Esophagus mucosa (tissue), 1 donor: Measurements from ENCODE around the gene CFLAR. TPM values are rescaled to one million over a fixed set of nuclear protein-coding genes. Genes with fewer than 3 reads are reported as not detected.
"Not testable (repeated sequence)": the region's sequence is repeated elsewhere in the genome, so short reads cannot be mapped to it uniquely, and the experiment has no call there.

Experiments
- ATAC-seq: fragments of 200-7000 bp; cut with Tn5 transposase; one replicate; pipeline ENCODE4 v1.9.1; 2020
- total RNA-seq: library from RNA; stranded (reverse); gene quantifications from one replicate; pipeline ENCODE4 v1.2.4, GENCODE V29; 2023
- donor health status: DM: yes; HTN: yes; CAD: no.

CFLAR gene
- total RNA-seq, 1 donor from 2014 or later = 79.0 TPM

- peak; percentile 83 for ATAC-seq
These were observed 33.3 kb downstream of the CFLAR start for GRCh38 chr2:201149064-201149820.

- peak; percentile 32 for ATAC-seq
These were observed 33.8 kb downstream of the CFLAR start for GRCh38 chr2:201149821-201150165.

DNA sequence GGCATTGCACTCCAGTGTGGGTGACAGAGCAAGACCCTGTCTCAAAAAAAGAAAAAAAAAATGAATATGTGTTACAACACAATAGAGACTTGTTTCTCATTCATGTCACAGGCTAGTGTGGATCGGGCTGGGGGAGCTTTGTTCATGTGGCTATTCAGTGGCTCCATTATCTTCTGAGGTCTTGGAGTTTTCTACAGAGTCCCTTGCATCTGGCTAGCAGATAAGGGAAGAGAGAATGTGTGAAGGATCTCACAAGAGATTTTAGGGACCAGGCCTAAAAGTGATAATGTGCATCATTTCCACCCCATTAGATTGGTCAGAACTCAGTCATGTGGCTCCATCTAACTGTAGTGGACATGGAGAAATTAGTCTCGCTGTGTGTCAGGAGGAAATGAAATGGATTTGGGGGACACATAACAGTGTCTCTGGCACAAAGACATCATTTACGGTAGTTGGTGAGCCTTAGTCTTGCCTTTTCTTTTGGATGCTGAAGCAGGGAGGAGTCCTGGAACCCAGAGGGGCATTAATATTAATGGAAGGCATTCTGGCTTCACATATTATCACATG lies 34.6 kb downstream of the CFLAR start:
- ATAC-seq = no peak

- peak; percentile 73 for ATAC-seq
These were observed 35.4 kb downstream of the CFLAR start for GRCh38 chr2:201151127-201151981.

DNA sequence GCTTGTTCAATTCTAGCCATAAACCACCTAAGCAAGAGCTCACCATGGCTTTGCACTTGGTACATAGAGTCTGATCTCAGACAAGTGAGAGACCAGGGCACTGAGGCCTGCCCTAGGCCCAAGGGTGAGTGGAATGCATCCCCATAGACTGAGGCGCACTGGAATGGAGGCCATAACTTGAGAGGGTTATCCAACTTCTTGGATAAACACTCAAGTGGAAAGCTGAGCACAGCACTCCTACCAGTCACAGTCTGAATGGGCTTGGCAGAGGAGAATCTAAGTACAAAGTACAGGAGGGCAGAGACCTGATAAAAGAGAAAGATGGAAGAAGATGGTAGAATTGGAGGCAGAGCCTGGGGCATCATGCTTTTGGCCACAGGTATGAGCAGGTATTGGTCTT lies 36.6 kb downstream of the CFLAR start:
- no peak for ATAC-seq

DNA sequence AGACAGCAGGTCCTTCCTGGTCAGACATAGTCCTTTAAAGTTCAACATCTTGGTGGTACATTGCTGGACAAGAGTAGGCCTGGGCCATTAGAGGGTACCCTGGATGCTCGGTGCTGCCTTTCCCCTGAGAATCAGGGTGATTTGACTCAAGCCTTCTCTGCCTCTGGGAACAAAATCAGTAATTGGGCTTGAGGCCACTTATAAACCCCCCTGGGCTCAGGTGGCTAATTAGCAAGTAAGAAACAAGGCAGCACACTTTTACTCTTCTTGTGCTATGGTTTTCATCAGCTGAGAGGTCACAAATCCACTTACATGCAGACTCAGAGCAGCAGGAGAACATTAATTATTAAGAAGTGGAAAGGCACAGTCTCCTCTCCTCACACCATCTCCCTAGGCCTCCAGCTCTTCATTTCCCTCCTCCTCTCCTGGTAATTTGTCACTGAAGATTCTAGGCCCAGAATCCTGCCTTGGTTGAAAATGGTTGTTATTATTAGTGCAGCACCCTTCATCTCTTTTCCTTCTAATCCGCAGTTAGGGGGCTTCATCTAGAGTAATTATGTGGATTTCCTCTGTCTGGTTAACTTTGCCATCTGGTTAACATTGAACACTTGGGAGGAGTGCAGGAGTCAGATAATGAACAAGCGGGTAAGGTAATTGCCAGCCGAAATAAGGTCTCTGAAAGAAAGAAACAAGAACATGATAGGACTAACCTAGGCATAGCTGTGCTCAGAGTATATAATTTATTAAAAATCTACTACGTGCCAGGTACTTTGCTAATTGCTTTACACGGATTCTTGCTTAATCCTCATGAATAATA lies 37.2 kb downstream of the CFLAR start:
- no peak for ATAC-seq

GRCh38 chr2:201154615-201155399 lies 38.8 kb downstream of the CFLAR start:
- no peak for ATAC-seq

- no peak for ATAC-seq
These were observed 40.1 kb downstream of the CFLAR start for GRCh38 chr2:201156036-201156435.

DNA sequence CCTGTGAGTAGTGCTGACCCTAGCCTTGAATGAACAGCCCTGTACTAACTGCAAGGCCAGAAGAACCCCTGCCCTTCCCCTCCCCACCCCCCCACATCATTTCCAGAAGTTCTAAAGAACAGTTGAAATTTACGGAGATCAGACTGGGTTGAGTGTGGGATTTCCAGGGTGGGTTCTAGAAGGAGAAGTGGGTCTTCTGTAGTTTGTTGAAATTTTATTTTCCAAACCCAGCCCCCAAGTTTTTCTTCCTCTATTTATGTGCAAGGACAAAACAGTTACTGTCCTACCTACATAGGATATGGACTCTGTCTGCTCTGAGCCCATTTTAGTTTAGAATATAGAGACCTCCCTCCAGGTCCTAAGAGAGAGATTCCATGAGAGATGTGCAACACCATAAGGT lies 40.7 kb downstream of the CFLAR start:
- no peak for ATAC-seq

- ATAC-seq = peak; percentile 96
These were observed 41.7 kb downstream of the CFLAR start for GRCh38 chr2:201157694-201158093.

DNA sequence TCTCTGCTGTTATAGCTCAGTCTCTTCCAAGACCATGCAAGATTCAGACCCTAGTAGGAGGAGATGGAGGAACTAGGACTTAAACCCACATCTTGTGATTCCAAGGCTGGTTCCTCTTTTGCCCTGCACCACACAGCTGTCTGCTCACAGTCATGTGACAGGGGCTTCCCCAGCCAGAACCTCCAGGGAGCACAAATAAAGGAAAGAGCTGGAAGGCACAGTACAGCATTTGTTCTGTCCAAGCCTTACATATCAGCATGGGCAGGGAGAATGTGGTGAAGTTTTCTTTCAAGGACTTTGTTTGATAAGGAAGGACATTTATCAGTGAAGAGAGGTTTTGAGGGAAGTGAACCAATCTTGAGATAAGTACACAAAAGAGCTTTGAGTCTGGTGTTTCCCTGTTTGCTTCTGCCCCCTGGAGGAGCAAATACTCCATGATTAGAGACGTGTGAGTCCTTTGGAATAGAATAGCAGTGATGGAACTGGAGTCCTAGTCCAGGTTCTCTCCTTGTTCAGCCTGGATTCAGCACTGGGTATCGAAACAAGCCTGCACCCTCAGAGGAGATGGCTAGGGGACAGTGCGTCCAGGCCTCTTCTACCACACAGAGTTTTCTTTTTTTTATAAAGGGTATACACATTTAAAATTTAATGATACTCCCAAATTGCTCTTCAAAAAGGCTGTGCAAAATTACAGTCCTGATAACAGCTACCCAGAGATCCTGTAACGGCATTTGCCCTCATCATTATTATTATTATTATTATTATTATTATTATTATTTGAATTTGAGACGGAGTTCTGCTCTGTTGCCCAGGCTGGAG lies 42.4 kb downstream of the CFLAR start:
- ATAC-seq = peak; percentile 67

- peak; percentile 28 for ATAC-seq
These were observed 48.2 kb downstream of the CFLAR start for GRCh38 chr2:201164166-201164565.

DNA sequence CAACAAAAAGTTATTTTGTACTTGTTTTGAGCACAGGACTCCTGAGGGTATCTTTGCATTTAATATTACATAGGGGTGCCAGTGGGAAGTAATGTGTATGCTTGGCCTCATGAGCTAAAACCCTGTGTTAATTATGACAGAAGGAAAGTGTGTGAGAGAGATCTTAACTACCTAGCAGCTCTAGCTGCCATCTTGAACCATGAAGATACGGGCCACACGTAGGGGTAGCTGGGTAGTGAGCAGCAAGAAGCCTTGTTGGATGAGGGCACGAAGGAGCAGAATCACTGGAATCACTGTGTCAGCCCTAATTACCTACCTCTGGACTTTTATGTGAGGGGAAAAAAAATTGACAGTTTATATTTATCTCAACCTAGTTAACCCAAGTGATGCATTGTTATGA lies 51.6 kb downstream of the CFLAR start:
- no peak for ATAC-seq

DNA sequence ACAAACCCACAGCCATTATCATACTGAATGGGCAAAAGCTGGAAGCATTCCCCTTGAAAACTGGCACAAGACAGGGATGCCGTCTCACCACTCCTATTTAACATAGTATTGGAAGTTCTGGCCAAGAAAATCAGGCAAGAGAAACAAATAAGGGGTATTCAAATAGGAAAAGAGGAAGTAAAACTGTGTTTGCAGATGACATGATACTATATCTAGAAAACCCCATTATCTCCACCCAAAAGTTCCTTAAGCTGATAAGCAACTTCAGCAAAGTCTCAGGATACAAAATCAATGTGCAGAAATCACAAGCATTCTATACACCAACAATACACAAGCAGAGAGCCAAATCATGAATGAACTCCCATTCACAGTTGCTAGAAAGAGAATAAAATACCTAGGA lies 52.5 kb downstream of the CFLAR start:
- ATAC-seq = not testable (repeated sequence)

DNA sequence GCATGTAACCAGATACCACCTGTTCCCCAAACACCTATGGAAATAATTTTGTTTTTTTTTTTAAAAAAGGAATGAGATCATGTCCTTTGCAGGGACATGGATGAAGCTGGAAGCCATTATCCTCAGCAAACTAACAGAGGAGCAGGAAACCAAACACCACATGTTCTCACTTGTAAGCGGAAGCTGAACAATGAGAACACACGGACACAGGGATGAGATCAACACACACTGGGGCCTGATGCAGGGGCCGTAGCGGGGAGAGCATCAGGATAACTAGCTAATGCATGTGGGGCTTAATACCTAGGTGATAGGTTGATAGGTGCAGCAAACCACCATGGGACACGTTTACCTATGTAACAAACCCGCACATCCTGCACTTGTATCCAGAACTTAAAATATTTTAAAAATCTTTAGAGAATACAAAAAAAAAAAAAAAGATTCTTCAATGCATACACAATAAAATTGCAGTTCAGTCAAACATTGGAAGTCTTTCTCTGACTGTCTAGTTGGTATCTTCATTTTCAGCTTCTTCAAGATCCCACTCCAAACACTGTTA lies 55.4 kb downstream of the CFLAR start:
- ATAC-seq = no peak

GRCh38 chr2:201172279-201172678 lies 56.3 kb downstream of the CFLAR start:
- no peak for ATAC-seq

DNA sequence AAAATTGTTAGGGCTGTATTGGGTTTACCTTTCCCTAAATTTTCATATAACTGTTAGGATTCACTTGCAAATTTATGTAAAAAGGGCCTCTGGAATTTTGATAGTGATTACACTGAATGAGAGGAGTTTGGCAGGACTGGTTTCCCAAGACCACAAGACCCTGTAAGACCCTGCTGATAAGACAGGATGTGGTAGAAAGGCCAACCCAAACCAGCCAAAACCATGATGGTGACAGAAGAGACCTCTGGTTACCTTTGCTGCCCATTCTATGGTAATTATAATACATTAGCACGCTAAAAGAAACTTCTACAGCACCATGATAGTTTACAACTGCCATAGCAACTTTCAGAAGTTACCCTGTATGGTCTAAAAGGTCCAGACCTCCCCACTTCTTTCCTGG lies 58.7 kb downstream of the CFLAR start:
- ATAC-seq = no peak

DNA sequence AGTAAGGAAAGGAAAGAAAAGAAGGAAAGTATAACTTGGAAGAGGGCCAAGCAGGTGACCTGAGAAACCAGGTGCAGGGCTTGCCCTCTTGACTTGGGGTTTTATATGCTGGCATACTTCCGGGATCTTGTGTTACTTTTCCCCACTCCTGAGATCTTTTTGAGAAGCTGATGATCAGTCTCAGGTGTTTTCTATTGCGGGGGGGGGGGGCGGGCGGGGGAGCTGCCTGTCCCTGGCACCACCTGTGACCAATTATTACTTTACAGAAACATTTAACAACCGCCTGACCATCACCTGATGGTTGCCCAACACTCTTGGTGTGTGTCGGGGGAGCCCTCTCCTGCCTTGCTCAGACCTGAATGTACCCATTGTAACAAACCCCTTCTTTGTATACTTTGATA lies 60.1 kb downstream of the CFLAR start:
- ATAC-seq = no peak

GRCh38 chr2:201180010-201180409 lies 64.0 kb downstream of the CFLAR start:
- ATAC-seq = no peak

GRCh38 chr2:201182650-201183364 lies 66.8 kb downstream of the CFLAR start, which contains the start of gene CASP10:
CASP10 (plus strand) TSS chr2:201183141; CDS start chr2:201185778, 2,637 bp downstream.
- peak; percentile 79 for ATAC-seq
